Measurements from ENCODE around the gene LMF2.

DNA sequence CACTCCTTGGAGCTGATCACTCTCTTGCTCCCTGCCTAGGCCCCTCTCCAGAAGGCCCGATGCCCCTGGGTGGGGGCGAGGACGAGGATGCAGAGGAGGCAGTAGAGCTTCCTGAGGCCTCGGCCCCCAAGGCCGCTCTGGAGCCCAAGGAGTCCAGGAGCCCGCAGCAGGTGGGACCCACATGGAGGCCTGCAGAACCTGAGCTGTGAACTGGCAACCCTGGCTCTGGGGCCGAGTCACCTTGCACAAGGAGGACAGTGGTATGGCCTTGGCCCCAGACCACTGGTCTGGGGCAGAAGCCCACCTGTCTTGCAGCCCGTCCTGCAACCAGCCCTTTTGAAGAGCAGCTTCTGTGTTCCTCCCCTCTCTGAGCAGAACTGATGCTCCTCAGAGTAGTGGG lies 11.6 kb upstream of the LMF2 start:
- TF ChIP-seq, protein P1, sequence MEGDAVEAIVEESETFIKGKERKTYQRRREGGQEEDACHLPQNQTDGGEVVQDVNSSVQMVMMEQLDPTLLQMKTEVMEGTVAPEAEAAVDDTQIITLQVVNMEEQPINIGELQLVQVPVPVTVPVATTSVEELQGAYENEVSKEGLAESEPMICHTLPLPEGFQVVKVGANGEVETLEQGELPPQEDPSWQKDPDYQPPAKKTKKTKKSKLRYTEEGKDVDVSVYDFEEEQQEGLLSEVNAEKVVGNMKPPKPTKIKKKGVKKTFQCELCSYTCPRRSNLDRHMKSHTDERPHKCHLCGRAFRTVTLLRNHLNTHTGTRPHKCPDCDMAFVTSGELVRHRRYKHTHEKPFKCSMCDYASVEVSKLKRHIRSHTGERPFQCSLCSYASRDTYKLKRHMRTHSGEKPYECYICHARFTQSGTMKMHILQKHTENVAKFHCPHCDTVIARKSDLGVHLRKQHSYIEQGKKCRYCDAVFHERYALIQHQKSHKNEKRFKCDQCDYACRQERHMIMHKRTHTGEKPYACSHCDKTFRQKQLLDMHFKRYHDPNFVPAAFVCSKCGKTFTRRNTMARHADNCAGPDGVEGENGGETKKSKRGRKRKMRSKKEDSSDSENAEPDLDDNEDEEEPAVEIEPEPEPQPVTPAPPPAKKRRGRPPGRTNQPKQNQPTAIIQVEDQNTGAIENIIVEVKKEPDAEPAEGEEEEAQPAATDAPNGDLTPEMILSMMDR (IDR thresholded peaks at IDR 0.05; ENCODE audit: low read depth, low read length): no peak
- no peak for TF ChIP-seq EZH2phosphoT487 (IDR thresholded peaks at IDR 0.05; ENCODE audit: low read depth)
